CD4-positive, alpha-beta T cell treated with Interleukin-2 at 100 ng/mL for 4 hours (primary cell): Measurements from ENCODE around the gene STX17.

Source experiments
- DNase-seq: peaks from one replicate; pipeline ENCODE4 v3.0.0-alpha.2; 2020; ENCODE audit warnings: low spot score

Gene STX17

DNA sequence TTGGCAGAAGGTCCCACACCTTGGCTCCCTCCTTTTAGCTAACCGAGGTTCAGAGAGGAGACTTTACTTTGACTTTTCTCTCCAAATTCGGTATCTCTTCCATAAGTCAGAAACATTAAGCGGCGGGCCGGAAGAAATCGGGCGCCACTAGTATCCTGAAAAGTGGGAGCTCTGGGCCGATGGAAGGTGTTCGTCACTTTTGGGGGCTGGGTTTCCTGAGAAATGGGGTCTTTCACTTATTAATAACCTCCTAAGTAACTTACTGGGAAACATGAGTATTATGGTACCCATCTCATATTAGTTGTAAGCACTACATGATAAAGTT lies 716 bp downstream of the STX17 start:
- DNase-seq = no peak

DNA sequence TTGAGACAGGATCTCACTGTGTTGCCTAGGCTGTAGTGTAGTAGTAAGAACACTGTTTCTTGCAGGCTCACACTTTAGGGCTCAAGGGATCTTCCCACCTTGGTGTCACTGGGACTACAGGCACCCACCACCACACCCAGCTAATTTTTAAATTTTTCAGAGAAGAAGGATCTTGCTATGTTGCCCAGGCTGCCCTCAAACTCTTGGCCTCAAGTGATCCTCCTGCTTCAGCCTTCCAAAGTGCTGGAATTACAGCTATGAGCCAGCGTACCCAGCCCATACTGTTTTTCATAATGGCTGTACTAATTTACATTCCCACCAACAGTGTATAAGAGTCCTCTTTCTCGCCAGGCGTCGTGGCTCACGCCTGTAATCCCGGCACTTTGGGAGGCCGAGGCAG lies 5.1 kb downstream of the STX17 start:
- no peak for DNase-seq

DNA sequence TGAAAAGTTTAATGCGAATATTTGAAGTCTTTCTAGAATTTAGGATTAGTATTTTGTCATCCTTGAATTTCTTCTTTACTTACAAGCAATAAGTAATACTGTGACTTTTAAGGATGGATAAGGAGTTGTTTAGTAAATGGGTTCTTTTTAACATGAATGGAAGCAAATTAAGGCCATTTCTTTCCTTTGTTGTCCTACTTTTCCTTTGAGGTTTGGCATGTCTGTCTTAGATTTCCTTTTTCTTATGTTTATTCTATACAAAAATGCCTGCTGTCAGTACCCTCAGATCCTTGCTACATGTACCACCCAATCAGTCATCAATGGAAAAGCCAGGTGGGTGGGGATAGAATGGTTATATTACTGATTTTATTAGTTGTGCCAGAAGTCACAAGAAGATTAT lies 10.2 kb downstream of the STX17 start:
- DNase-seq = no peak

- no peak for DNase-seq
These were observed 11.7 kb downstream of the STX17 start for GRCh38 chr9:99918134-99918533.

- no peak for DNase-seq
These were observed 13.5 kb downstream of the STX17 start for GRCh38 chr9:99919930-99920329.

DNA sequence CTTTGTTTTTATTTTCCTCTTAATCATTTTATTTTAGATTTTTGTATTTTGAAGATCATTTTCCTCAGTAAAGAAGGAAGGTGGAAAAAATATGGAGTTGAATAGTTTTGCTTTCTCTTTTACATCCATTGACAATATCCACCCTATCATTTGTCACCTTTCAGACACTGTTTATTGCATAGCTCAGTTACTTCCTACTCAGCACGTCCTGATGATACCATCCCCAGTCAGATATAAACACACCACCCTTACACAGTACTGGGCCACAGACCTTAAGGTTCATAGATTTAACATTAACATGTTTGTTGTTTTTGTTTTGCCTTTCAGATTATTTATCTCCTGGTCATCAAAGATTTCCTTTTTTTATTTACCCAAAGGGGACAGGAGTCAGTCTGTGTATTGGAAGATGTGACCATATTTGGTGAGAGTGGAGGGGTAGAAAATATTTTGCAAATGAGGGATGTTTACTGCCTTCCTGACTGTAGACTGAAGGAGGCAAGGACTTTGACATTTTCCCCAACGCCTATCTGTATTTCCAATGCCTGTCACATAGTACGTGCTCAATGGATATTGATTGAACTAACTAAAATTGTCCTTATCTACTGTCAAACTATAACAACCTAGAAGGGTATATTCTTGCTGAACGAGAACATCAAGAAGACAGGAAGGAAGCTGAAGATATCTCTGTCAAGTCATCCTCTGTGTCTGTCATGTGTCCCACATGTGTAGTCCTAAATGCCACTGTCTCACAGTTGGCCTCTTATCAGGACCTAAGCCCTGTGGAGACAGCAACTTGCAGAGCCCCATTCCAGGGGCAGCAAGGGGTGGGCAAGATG lies 15.6 kb downstream of the STX17 start:
- no peak for DNase-seq

DNA sequence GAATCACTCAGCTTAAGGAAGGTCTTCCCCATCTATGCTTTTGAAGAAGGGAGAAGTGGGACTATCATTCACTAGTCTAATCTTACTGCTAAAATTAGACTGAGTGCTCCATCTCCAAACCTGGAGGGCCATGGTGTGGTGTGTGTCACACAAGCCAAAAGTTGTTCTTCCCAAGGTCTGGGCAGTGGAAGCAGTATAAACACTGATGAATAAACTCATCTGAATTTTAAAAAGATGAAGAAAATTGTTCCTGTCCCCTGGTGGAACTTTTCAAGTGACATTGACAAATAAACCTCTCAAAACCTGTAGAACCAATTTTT lies 16.2 kb downstream of the STX17 start:
- no peak for DNase-seq

DNA sequence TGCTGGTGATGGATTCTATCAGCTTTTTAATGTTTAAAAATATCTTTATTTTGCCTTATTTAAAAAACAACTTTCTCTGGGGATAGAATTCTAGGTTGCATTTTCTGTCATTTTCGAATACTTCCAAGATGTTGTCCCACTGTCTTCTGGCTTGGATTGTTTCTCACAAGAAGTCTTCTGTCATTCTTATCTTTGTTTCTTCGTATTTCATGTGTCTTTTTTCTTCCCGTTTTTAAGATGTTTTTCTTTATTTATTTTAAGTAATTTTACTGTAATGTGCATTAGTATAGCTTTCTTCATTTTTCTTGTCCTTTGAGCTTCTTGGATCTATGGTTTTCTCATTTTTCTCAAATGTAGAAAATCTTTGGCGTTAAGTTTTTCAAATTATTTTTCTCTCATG lies 19.1 kb downstream of the STX17 start:
- no peak for DNase-seq

DNA sequence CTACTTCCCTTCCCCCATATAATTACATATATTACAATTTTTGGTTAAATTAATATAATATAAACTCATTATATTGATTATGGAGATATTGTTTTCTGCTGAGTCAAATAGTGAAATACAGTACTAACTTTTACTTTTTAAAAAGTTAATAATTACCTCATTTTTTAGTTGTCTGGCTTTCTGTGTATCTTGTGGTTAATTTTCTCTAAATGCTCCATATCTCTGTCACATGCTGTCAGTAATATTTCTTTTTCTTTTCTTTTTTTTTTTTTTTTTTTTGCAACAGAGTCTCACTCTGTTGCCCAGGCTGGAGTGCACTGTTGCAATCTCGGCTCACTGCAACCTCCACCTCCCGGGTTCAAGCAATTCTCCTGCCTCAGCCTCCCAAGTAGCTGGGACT lies 23.2 kb downstream of the STX17 start:
- no peak for DNase-seq

DNA sequence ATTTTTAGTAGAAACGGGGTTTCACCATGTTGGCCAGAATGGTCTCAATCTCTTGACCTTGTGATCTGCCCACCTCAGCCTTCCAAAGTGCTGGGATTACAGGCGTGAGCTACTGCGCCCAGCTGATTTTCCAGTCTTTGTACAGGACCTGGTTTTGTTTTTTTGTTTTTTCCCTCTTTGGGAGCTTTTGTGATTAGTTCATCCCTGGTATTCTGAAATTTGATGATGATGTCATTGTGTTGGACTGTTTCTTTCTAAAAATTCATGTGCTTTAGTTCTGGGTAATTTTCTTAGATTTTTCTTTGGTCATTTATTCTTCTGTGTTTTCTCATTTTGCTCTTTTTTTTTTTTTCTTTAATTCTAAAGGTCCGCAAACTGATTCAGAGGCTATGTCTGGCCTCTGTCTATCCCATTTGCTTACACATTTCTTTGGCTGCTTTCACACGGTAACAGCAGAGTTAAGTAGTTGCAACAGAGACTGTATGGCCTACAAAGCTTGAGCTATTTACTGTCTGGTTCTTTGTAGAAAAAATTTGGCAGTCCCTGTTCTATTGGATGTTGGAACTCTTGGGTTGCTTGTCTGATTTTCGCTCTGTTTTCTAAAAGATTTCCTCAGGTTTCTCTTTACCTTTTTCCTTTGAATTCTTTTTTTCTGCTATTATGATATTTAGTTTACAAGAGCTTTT lies 24.8 kb downstream of the STX17 start:
- no peak for DNase-seq

DNA sequence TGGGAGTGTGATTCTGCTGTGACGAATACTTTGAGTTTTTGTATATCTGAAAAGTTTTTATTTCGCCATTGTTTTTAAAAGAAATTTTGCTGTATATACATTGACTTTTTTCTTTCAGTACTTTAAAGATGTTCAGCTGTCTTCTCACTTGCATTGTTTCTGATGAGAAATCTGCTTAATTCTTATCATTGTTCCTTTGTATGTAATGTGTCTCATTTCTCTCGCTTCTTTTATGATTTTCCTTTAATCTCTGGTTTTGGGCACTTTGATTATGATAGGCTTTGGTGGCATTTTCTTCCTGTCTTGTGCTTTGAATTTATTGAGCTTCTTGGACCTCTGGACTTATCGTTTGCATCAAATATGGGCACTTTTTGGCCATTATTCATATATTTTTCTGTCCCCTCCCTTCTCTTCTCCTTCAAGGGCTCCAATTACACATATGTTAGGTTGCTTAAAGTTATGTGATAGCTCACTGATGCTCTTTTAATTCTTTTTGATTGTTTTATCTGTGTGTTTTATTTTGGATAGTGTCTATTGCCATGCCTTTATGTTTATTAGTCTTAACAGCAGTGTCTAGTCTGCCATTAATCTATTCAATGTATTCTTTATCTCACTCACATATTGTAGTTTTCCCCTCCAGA lies 30.6 kb downstream of the STX17 start:
- no peak for DNase-seq

GRCh38 chr9:99947395-99947794 lies 40.9 kb downstream of the STX17 start:
- no peak for DNase-seq

DNA sequence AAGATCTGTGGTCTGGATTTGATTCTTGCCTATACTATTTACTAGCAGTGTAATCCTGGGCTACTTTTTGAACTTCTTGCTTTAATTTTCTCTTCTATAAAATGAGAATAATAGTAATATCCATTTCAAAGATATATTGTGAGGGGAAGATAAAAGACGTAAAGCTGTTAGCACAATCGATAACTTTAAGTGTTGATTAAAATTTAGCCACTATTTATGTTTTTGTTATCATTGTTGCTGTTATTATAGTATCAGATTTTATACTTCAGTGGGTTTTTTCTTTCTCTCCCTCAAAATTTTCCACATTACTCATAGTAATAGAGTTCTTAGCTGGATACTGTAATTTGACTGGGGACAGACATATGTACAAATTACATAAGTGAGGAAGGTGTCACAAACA lies 42.0 kb downstream of the STX17 start:
- DNase-seq = no peak

- no peak for DNase-seq
These were observed 42.4 kb downstream of the STX17 start for GRCh38 chr9:99948896-99949295.

- no peak for DNase-seq
These were observed 47.5 kb downstream of the STX17 start for GRCh38 chr9:99953861-99954507.

GRCh38 chr9:99954819-99955218 lies 48.4 kb downstream of the STX17 start:
- no peak for DNase-seq

DNA sequence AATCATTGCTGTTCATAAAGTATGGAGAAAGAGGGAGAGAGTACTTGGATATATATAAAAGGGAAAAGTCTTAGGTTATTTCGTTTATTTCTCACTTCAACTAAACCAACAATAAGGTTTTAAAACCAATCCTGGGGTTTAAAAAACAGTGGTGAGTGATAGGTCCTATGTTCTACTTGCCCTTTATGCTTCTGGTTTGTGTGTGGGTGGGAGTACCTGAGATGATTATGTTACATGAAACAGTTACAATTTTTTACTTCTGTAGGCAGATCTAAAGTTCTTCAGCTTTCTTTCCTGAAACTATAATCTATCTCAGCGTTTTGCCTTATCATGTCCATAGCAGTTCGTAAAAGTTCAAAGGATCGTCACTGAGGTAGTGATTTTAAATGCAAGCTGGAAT lies 49.2 kb downstream of the STX17 start:
- no peak for DNase-seq

DNA sequence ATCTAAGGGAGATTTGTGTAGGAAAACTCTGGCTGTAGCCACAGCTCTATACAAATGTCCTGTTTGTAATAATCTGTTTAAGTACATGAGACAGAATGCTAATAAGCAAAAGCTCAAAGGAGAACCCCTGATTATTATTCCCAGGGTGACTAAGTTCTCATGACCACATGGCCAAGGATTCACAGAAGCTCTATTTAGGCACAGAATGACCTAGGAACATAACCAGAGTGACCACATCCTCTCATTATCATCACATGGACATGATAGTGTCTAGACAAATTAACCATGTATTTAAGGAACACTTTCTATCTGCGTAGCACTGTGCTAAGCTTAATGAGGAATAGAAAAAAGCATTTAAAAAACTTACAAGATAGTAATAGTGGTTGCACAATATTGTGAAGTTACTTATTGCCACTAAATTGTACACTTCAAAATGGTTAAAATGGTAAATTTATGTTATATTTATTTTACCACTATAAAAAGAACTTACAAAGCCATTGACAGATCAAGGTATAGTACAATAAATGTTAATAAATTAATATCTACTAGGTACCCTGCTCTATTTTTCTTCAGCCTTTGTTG lies 56.3 kb downstream of the STX17 start:
- DNase-seq = no peak

- no peak for DNase-seq
These were observed 57.9 kb downstream of the STX17 start for GRCh38 chr9:99964336-99964735.

DNA sequence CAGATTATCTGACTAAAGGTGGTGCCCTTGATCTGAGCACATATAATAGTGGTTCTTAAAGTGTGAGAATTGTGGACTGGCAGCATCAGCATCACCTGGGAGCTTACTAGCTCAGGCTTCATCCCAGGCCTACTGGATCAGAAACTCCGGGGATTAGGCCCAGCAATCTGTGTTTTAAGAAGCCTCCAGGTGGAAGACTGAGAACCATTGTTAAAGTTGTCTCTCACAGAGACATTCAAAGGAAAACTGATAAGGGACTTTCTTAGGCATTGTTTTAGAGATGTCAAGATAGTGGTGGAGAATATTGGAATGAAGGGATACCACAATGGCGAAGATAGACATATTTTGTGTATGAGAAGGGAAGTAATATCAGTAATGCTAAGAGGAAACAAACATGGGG lies 59.5 kb downstream of the STX17 start:
- DNase-seq = no peak

GRCh38 chr9:99966716-99967115 lies 60.3 kb downstream of the STX17 start:
- DNase-seq = no peak

DNA sequence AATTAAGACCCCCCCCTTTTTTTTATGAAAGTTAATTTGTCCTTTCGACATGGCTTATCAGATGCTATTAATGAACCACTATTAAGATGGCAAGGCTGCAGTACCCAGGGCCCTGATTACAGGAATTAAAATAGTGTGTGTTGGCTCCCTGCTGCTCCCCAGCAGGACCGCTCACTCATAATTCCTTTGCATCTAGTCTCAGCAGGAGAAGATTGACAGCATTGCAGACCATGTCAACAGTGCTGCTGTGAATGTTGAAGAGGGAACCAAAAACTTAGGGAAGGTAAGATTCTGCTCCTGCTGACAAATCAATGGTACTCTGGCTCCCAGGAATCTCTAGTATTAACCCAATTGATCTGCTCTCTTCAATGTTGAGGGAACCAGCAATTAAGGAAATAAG lies 61.0 kb downstream of the STX17 start:
- DNase-seq = no peak

DNA sequence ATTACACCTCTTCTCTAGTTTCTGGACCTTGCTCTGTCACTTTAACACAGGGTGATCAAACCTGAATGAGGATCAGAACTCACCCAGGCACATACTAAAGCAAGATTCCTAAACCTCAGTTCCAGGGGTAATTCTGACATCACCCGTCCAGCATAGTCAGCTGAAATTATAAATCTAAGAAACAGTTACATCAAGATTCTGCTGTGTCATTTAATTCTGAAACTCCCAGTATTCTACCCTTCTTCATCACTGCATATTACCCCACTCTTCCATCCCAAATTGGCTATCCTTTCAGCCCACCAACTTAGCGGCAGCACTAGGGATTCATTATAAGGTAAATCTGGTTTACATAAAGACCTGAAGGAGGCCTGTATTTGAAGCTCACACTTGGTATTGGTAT lies 64.0 kb downstream of the STX17 start:
- no peak for DNase-seq
